Measurements from ENCODE around the gene TRIM3.

TRIM3 gene

GRCh38 chr11:6486938-6487337 is 13.2 kb upstream of the TRIM3 start:
- no peak for DNase-seq (ENCODE audit: low read depth)
- no peak overlapping the region for H3K4me3 ChIP-seq (ENCODE audit: low read depth, low read length)
- TF ChIP-seq CTCF (IDR thresholded peaks at IDR 0.05; ENCODE audit: control insufficient read depth, extremely low read depth, insufficient read depth): no peak

- TF ChIP-seq CTCF (IDR thresholded peaks at IDR 0.05; ENCODE audit: control insufficient read depth, extremely low read depth, insufficient read depth): no peak
- no peak for DNase-seq (ENCODE audit: low read depth)
- no peak overlapping the region for H3K4me3 ChIP-seq (ENCODE audit: low read depth, low read length)
These were observed 12.5 kb upstream of the TRIM3 start for GRCh38 chr11:6486256-6486655.

- no peak overlapping the region for H3K4me3 ChIP-seq (ENCODE audit: low read depth, low read length)
- no peak for TF ChIP-seq CTCF (IDR thresholded peaks at IDR 0.05; ENCODE audit: control insufficient read depth, extremely low read depth, insufficient read depth)
- DNase-seq (ENCODE audit: low read depth): no peak
These were observed 11.9 kb upstream of the TRIM3 start for GRCh38 chr11:6485661-6486060.

GRCh38 chr11:6483015-6483414 is 9.3 kb upstream of the TRIM3 start:
- no peak overlapping the region for H3K4me3 ChIP-seq (ENCODE audit: low read depth, low read length)
- no peak for TF ChIP-seq CTCF (IDR thresholded peaks at IDR 0.05; ENCODE audit: control insufficient read depth, extremely low read depth, insufficient read depth)

GRCh38 chr11:6482441-6482840 is 8.7 kb upstream of the TRIM3 start:
- TF ChIP-seq CTCF (IDR thresholded peaks at IDR 0.05; ENCODE audit: control insufficient read depth, extremely low read depth, insufficient read depth): no peak
- no peak for DNase-seq (ENCODE audit: low read depth)
- peak overlapping the region; percentile 94 for H3K4me3 ChIP-seq (ENCODE audit: low read depth, low read length)

More at GRCh38 chr11:6483015-6483414, 9.3 kb upstream of the TRIM3 start:
- no peak for DNase-seq (ENCODE audit: low read depth)

GRCh38 chr11:6481924-6482275 is 8.2 kb upstream of the TRIM3 start:
- TF ChIP-seq CTCF (IDR thresholded peaks at IDR 0.05; ENCODE audit: control insufficient read depth, extremely low read depth, insufficient read depth): no peak
- H3K4me3 ChIP-seq (ENCODE audit: low read depth, low read length): peak overlapping the region; percentile 94
- no peak for DNase-seq (ENCODE audit: low read depth)
